ENCODE results near the gene ARHGEF5.
"Not testable (repeated sequence)": the region's sequence is repeated elsewhere in the genome, so short reads cannot be mapped to it uniquely, and the experiment has no call there.

The ARHGEF5 gene

GRCh38 chr7:144384555-144385245 lies 29.5 kb downstream of the ARHGEF5 start:
- peak; percentile 42 for DNase-seq

GRCh38 chr7:144386741-144387140 lies 31.5 kb downstream of the ARHGEF5 start:
- no peak for DNase-seq

- no peak for DNase-seq
These were observed 33.7 kb downstream of the ARHGEF5 start for GRCh38 chr7:144388950-144389349.

GRCh38 chr7:144390481-144390880 lies 35.3 kb downstream of the ARHGEF5 start:
- DNase-seq, result no peak

GRCh38 chr7:144391014-144391413 lies 35.8 kb downstream of the ARHGEF5 start:
- no peak for DNase-seq

GRCh38 chr7:144391823-144392255 lies 36.6 kb downstream of the ARHGEF5 start:
- DNase-seq, result no peak

- no peak for DNase-seq
These were observed 41.9 kb downstream of the ARHGEF5 start for GRCh38 chr7:144397086-144397485.

- no peak for DNase-seq
These were observed 43.1 kb downstream of the ARHGEF5 start for GRCh38 chr7:144398291-144398690.

GRCh38 chr7:144398911-144399310 lies 43.7 kb downstream of the ARHGEF5 start:
- DNase-seq, result no peak

- no peak for DNase-seq
These were observed 44.7 kb downstream of the ARHGEF5 start for GRCh38 chr7:144399946-144400345.

- no peak for DNase-seq
These were observed 46.3 kb downstream of the ARHGEF5 start for GRCh38 chr7:144401490-144401889.

GRCh38 chr7:144403102-144403501 lies 47.9 kb downstream of the ARHGEF5 start:
- DNase-seq, result no peak

GRCh38 chr7:144403649-144404061 lies 48.5 kb downstream of the ARHGEF5 start, which contains the start of gene NOBOX:
Gene NOBOX (minus strand): TSS chr7:144403693.
- no peak for DNase-seq

- DNase-seq, result no peak
These were observed 49.7 kb downstream of the ARHGEF5 start for GRCh38 chr7:144404946-144405345.

- no peak for DNase-seq
These were observed 52.2 kb downstream of the ARHGEF5 start for GRCh38 chr7:144407266-144407931.

- DNase-seq, result no peak
These were observed 52.9 kb downstream of the ARHGEF5 start for GRCh38 chr7:144408121-144408520.

GRCh38 chr7:144410441-144410840 lies 55.2 kb downstream of the ARHGEF5 start:
- DNase-seq, result no peak

GRCh38 chr7:144414815-144415214 lies 59.6 kb downstream of the ARHGEF5 start:
- DNase-seq, result no peak

GRCh38 chr7:144415858-144416257 lies 60.7 kb downstream of the ARHGEF5 start:
- no peak for DNase-seq

- DNase-seq, result no peak
These were observed 61.1 kb downstream of the ARHGEF5 start for GRCh38 chr7:144416341-144416740.

GRCh38 chr7:144418931-144419330 lies 63.7 kb downstream of the ARHGEF5 start:
- DNase-seq, result not testable (repeated sequence)

- not testable (repeated sequence) for DNase-seq
These were observed 72.3 kb downstream of the ARHGEF5 start for GRCh38 chr7:144427539-144427938.

- DNase-seq, result no peak
These were observed 73.2 kb downstream of the ARHGEF5 start for GRCh38 chr7:144428431-144428830.

Measured in activated naive CD4-positive, alpha-beta T cell treated with Interleukin-2 at 50 U/mL for 16 hours (primary cell).